Activated CD8-positive, alpha-beta memory T cell treated with anti-CD3 and anti-CD28 coated beads for 4 hours (primary cell): ENCODE results near the gene ATP6V1A.

ENCODE experiments used
- DNase-seq, 2 donors: peaks; one replicate each; pipeline ENCODE4 v3.0.0-alpha.2; 2020; ENCODE audit warnings: low read depth in 2 of 2

The ATP6V1A gene

GRCh38 chr3:113747283-113748046 is 630 bp downstream of the ATP6V1A start:
- DNase-seq: no peak

GRCh38 chr3:113751141-113751540 is 4.3 kb downstream of the ATP6V1A start:
- no peak for DNase-seq

DNA sequence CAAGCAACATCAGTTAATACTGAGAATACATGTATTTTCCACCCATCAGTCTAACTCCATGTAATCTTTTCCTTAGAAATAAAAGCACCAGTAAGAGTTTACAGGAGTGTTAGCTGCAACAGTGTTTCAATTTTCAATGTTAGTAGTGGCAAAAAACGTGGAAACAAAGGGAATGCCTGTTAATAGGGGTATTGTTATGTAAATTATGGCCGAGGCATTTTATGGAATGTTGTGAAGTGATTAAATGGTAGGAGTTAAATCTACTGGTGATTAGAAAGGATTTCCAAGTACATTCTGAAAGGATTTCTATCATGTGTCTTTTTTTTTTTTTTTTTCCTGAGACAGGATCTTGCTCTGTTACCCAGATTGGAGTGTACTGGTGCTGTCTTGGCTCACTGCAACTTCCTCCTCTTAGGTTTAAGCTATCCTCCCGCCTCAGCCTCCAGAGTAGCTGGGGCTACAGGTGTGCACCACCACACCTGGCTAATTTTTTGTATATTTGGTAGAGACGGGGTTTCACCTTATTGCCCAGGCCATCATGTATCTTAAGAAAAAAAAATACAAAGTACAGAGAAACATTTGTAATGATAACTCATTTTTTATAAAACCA is 6.6 kb downstream of the ATP6V1A start:
- no peak for DNase-seq

- no peak for DNase-seq
Observed at GRCh38 chr3:113754494-113755159, 7.8 kb downstream of the ATP6V1A start.

DNA sequence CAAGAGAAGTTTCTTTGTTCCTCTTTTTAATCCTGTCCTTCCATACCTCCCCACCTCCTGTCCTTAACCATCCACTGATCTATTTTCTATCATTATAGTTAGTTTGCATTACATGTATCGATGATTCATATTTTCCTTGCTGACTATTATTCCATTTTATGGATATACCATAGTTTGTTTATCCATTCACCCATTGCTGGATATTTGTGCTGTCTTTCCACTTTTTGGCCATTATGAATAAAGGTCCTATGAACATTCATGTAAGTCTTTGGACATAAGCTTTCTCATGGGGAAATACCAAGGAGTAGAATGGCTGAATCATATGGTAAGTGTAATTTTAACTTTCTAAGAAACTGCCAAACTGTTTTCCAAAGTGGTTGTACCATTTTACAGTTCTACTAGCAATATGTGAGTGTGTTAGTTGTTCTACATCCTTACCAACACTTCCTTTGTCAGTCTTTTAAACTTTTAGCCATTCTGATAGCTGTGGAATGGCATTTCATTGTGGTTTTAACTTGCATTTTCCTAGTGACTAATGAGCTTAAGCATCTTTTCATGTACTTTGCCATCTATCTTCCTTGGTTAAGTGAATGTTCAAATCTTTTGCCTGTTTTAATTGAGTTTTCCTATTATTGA is 11.7 kb downstream of the ATP6V1A start:
- DNase-seq: no peak

- DNase-seq: no peak
Observed at GRCh38 chr3:113764698-113765097, 17.9 kb downstream of the ATP6V1A start.

- no peak for DNase-seq
Observed at GRCh38 chr3:113769551-113769950, 22.7 kb downstream of the ATP6V1A start.

DNA sequence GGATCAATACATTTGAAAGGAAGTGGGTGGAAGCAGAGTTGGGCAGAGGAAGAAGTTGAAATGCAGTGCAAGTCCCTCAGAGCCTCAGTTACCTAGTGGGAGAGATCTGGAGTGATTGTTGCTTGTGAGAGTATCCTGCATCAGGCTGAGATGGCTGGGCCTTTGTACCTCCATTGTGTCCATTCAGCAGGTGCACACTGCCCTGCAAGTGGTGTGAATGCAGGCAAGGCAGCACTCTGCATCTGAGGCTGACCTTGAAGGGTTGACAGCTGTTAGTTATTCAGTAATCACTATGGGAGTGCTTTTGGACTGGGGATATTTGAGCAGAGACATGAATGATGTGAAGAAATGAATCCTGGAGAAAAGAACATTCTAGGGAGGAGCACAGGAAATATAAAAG is 25.2 kb downstream of the ATP6V1A start:
- no peak for DNase-seq

- DNase-seq: no peak
Observed at GRCh38 chr3:113773381-113773780, 26.5 kb downstream of the ATP6V1A start.

GRCh38 chr3:113775516-113775915 is 28.7 kb downstream of the ATP6V1A start:
- no peak for DNase-seq

DNA sequence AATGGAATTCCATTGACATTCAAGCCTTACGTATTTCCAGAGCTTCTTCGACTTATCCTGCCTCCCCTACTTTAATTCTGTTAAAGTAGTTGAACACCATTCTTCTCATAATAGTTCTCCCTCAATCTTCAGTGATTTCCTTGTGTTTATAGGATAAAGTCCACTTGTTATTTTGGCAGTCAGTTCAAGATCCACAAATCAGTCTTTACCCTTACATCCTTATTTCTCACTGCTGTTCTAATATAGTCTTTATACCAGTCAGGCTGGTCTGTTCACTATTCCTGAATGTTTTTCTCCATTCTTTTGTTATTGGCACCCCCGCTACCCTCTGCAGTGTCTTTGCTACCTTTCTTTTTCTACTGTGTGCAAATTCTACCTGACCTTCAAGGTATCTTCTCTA is 29.7 kb downstream of the ATP6V1A start:
- DNase-seq: no peak

GRCh38 chr3:113783463-113783862 is 36.6 kb downstream of the ATP6V1A start:
- DNase-seq: no peak

- DNase-seq: no peak
Observed at GRCh38 chr3:113783980-113784379, 37.1 kb downstream of the ATP6V1A start.

- DNase-seq: no peak
Observed at GRCh38 chr3:113791381-113791780, 44.5 kb downstream of the ATP6V1A start.

DNA sequence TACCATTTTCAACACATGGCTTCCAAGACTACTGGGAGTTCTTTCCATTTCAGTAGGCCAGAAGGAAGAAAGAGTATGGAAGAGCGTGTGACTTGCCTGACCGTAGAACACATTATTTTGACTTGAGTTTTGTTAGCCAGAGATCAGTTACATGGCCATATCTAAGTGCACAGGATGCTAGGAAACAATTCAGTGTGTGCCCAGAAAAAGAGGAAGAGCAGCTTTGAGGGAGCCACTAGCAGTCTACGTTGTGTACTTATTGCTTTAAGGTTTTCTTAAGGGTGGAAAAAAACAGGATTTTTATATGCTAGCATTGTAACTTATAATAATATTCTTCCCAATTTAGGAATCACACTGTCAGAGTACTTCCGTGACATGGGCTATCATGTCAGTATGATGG is 47.7 kb downstream of the ATP6V1A start:
- DNase-seq: no peak

DNA sequence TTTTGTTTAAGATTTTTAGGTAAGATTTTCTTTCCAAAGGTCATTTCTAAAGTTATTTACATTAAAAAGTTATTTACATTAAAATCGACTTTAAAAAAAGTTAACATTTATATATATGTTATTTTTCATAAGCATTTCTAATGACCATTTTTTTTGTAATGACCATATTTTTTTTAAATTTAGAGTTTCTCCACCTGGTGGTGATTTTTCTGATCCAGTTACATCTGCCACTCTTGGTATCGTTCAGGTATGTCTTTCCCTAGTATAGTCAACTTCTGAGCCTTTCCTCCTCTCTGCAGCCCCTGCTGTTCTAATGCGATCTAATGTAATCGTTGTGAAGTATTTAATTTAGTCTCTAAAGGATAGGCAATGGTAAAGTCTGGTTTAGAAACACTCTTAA is 48.9 kb downstream of the ATP6V1A start:
- DNase-seq: no peak

DNA sequence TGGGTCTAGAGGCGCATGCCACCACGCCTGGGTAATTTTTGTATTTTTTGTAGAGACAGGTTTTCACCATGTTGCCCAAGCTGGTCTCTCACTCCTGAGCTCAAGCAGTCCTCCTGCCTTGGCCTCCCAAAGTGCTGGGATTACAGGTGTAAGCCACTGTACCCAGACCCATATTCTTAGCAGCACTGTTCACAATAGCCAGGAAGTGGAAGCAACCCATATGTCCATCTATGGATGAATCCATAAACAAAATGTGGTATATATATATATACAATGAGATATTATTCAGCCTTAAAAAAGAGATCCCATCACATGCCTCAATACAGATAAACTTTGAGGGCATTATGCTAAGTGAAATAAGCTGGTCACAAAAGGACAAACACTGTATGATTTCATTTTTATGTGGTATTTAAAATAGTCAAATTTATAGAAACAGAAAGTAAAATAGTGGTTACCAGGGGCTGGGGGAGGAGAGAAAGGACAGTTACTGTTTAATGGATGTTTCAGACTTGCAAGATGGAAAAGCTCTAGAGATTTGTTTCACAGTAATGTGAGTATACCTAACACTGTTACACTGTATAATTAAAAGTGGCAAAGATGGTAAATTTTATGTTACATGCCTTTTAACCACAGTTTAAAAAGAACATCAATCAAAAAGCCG is 56.1 kb downstream of the ATP6V1A start:
- DNase-seq: no peak

- no peak for DNase-seq
Observed at GRCh38 chr3:113804661-113805060, 57.8 kb downstream of the ATP6V1A start.

DNA sequence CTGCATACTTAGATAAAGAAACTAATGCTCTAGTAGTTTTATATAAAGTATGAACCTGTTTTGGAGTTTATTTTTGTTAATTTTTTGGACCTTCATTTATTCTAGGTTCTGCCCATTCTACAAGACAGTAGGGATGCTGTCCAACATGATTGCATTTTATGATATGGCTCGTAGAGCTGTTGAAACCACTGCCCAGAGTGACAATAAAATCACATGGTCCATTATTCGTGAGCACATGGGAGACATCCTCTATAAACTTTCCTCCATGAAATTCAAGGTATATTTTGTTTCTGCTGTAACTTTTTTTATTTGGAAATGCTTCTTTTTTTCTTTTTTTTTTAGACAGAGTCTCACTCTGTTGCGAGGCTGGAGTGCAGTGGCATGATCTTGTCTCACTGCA is 58.4 kb downstream of the ATP6V1A start:
- no peak for DNase-seq

DNA sequence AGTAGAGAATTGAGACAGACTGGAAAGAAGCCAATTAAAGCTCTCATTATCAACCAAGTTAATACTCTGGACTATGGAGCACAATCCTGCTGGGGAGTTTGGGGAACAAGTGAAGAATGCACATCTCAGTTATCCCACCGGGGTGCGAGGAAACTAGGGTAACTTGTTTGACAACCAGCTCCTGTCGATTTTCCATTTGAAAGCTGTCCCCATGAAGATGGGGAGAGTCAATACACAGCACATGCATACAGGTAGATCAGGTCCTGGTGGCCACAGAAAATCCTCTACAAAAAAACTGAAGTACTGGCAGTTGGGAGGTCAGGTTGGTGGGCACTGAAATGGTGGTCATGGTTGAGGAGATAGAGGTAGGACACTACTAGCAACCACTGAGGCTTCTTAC is 66.0 kb downstream of the ATP6V1A start:
- DNase-seq: no peak

DNA sequence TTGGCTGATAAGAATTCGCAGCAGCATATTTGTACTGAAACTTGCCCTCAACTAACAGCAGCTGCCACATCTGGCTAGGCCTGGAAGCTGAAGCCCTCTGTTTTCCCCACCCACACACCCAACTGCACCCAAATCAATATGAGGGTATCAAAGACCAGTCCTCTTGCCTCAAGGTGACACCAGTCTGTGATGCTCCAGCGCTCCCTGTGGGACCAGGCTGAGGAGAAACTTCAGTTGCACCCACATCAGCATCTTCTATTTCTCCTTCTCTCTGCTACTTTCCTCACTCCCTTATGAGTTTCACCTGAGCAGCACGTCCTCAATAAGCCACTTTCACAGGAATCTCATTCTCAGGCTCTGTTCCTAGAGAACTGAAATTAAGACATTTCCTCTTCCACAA is 73.0 kb downstream of the ATP6V1A start:
- no peak for DNase-seq

GRCh38 chr3:113825090-113825489 is 78.3 kb downstream of the ATP6V1A start:
- DNase-seq: no peak
